ENCODE results near the gene TSHB.

DNA sequence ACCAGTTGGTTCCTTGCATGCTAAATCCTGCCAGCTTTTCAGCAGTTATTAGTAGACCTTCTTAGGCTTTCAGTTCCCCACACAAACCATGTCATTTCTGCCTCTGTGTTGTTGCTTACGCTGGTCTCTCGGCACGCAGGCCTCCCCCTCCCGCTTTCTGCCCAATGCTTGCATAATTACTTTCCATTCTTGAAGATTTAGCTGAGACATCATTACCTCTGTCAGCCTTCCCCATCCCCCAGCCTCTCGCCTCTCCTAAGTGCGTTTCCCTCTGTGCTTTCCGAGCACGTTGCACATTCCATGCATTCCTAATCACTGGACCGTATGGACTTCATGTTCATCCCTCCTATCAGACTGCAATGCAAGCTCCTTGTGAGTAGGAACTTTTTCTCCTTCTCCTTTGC is 26.8 kb downstream of the TSHB start:
- TF ChIP-seq CTCF (IDR thresholded peaks at IDR 0.05; ENCODE audit: low read depth, low read length, poor library complexity, severe bottlenecking) (no peak), EZH2phosphoT487 (IDR thresholded peaks at IDR 0.05; ENCODE audit: borderline replicate concordance, low read length) (no peak)

Measured in DOHH2 (cell line).